Activated T-helper 1 cell treated with Interleukin-2 at 50 U/mL for 16 hours (primary cell): ENCODE data around the gene PRKCB.

Experiments
- DNase-seq: peaks from one replicate; pipeline ENCODE4 v3.0.0-alpha.2; 2020; ENCODE audit warnings: low read depth

Gene PRKCB

GRCh38 chr16:23835390-23836077 is at the start of gene PRKCB:
Gene PRKCB, plus strand, starts transcription at chr16:23835983.
- DNase-seq: peak; percentile 84

GRCh38 chr16:23786964-23787561 is 48.7 kb upstream of the PRKCB start:
- no peak for DNase-seq

GRCh38 chr16:23788685-23789084 is 47.1 kb upstream of the PRKCB start:
- DNase-seq: no peak

GRCh38 chr16:23795378-23795777 is 40.4 kb upstream of the PRKCB start:
- DNase-seq: no peak

- no peak for DNase-seq
Observed at GRCh38 chr16:23796941-23797340, 38.8 kb upstream of the PRKCB start.

- DNase-seq: peak; percentile 61
Observed at GRCh38 chr16:23801378-23801777, 34.4 kb upstream of the PRKCB start.

GRCh38 chr16:23802776-23803175 is 33.0 kb upstream of the PRKCB start:
- DNase-seq: no peak

- peak; percentile 56 for DNase-seq
Observed at GRCh38 chr16:23803591-23804123, 32.1 kb upstream of the PRKCB start.

GRCh38 chr16:23807028-23807427 is 28.8 kb upstream of the PRKCB start:
- no peak for DNase-seq

- DNase-seq: no peak
Observed at GRCh38 chr16:23821467-23821866, 14.3 kb upstream of the PRKCB start.

GRCh38 chr16:23821875-23822688 is 13.7 kb upstream of the PRKCB start:
- no peak for DNase-seq

GRCh38 chr16:23823475-23824384 is 12.1 kb upstream of the PRKCB start:
- no peak for DNase-seq

GRCh38 chr16:23824909-23825308 is 10.9 kb upstream of the PRKCB start:
- DNase-seq: no peak

GRCh38 chr16:23826528-23827045 is 9.2 kb upstream of the PRKCB start:
- no peak for DNase-seq

GRCh38 chr16:23827057-23827456 is 8.7 kb upstream of the PRKCB start:
- no peak for DNase-seq

GRCh38 chr16:23829454-23829853 is 6.3 kb upstream of the PRKCB start:
- no peak for DNase-seq

- DNase-seq: no peak
Observed at GRCh38 chr16:23830276-23830675, 5.5 kb upstream of the PRKCB start.

GRCh38 chr16:23832882-23833281 is 2.9 kb upstream of the PRKCB start:
- no peak for DNase-seq

- DNase-seq: no peak
Observed at GRCh38 chr16:23833504-23833903, 2.3 kb upstream of the PRKCB start.

- DNase-seq: no peak
Observed at GRCh38 chr16:23833960-23834685, 1.7 kb upstream of the PRKCB start.

GRCh38 chr16:23836078-23836403 is 258 bp downstream of the PRKCB start:
- no peak for DNase-seq
